Lung (tissue), 12 donors: ENCODE measurements around the gene TMPRSS13. TPM values are rescaled to one million over a fixed set of nuclear protein-coding genes. Genes with fewer than 3 reads are reported as not detected.

Source experiments
- ATAC-seq: fragments of 200-7000 bp; cut with Tn5 transposase; one replicate; pipeline ENCODE4 v1.9.1; 2020; ENCODE audit warnings: moderate number of reproducible peaks; ENCODE audit not compliant: insufficient read depth, low FRiP score
- DNase-seq, 3 donors: peaks; one replicate each; pipeline ENCODE4 v3.0.0-alpha.2; 2013 to 2017
- H3K27ac ChIP-seq, 2 donors: one replicate each; pipeline ENCODE4 v1.5.1; 2013; ENCODE audit warnings: mild to moderate bottlenecking in 2 of 2, moderate library complexity in 2 of 2, control low read depth in 1 of 2, inconsistent platforms in 1 of 2, low read depth in 1 of 2, low read length in 1 of 2
- H3K27me3 ChIP-seq, 3 donors: one replicate each; pipeline ENCODE4 v1.5.1; 2013; ENCODE audit warnings: low read length in 2 of 3; ENCODE audit not compliant: control insufficient read depth in 3 of 3, insufficient read depth in 3 of 3
- H3K36me3 ChIP-seq, 4 donors: one replicate each; pipeline ENCODE4 v1.5.1; 2013; ENCODE audit warnings: low read length in 4 of 4, mild to moderate bottlenecking in 1 of 4, moderate library complexity in 1 of 4; ENCODE audit not compliant: control insufficient read depth in 4 of 4, insufficient read depth in 4 of 4
- H3K4me1 ChIP-seq, 5 donors: one replicate each; pipeline ENCODE4 v1.5.1; 2013; ENCODE audit warnings: low read length in 5 of 5, mild to moderate bottlenecking in 2 of 5, moderate library complexity in 1 of 5; ENCODE audit not compliant: control insufficient read depth in 5 of 5, insufficient read depth in 5 of 5
- H3K4me3 ChIP-seq: one replicate; pipeline ENCODE4 v1.5.1; 2013; ENCODE audit warnings: mild to moderate bottlenecking, control low read depth, moderate library complexity
- H3K9ac ChIP-seq, 2 donors: one replicate each; pipeline ENCODE4 v1.5.1; 2013; ENCODE audit warnings: low read length in 2 of 2, control low read depth in 1 of 2; ENCODE audit not compliant: insufficient read depth in 1 of 2
- H3K9me3 ChIP-seq, 4 donors: one replicate each; pipeline ENCODE4 v1.5.1; 2013; ENCODE audit warnings: low read length in 3 of 4, mild to moderate bottlenecking in 1 of 4, moderate library complexity in 1 of 4; ENCODE audit not compliant: control insufficient read depth in 4 of 4, insufficient read depth in 3 of 4
- WGBS, 2 donors: extraction: QIAGEN DNeasy Blood & Tissue Kit; methylation state at CpG; one replicate each; pipeline ENCODE4 v1.1.7; 2013; 5-methylcytosine and 5-hydroxymethylcytosine counted together
- polyA plus RNA-seq, 2 donors: library from polyadenylated mRNA; stranded (reverse); fragments of 200-250 nt; gene quantifications; one replicate each; pipeline ENCODE4 v1.2.1, GENCODE V29; 2013
- total RNA-seq, 2 donors: library from RNA; depleted of rRNA in 1 of 2; stranded (reverse); fragments of >200 nt in 1 of 2; gene quantifications; one replicate each; pipeline ENCODE4 v1.2.1, GENCODE V29; 2014 to 2021
- TF ChIP-seq, protein P1 (sequence below): IDR thresholded peaks from 2 replicates; pipeline ENCODE4 v1.5.1; 2012; ENCODE audit warnings: mild to moderate bottlenecking; ENCODE audit errors: control extremely low read depth, extremely low read depth
- donor health status: control.
- donor health status: control.
- donor health status: Bipolar disorder and iron deficiency.
- donor health status: healthy.
- donor health status: DM: yes; HTN: yes; CAD: no.

The TMPRSS13 gene
- total and polyA plus RNA-seq, 4 donors: 5.8 to 9.4 (median 9.2) TPM

DNA sequence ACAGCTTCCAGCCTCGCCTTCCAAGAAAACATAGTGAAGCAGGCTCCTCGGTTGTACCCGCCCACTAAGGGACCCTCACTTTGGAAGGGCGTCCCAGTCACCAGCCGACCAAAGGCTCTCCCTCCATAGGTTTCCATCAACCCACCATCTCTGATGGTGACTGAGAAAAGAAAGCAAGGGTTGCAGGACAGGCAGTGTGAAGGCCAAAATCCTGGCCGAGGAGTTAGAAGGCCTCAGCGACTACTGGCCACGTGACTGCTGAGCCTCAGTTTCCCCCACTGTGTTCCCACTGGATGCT lies 55.4 kb downstream of the TMPRSS13 start:
- no peak overlapping the region for H3K9ac ChIP-seq
- H3K27ac ChIP-seq: peak overlapping the region in 1 of 2 donors; percentile 2
- no peaks in the 10 kb centered on the region for H3K27me3 ChIP-seq
- peaks cover 0 to 3% (median 0%) of the 10 kb centered on the region in 4 donors for H3K36me3 ChIP-seq
- WGBS, 2 donors: 77 to 79% methylated on average over 8 of the region's 8 CpGs
- TF ChIP-seq, protein P1, sequence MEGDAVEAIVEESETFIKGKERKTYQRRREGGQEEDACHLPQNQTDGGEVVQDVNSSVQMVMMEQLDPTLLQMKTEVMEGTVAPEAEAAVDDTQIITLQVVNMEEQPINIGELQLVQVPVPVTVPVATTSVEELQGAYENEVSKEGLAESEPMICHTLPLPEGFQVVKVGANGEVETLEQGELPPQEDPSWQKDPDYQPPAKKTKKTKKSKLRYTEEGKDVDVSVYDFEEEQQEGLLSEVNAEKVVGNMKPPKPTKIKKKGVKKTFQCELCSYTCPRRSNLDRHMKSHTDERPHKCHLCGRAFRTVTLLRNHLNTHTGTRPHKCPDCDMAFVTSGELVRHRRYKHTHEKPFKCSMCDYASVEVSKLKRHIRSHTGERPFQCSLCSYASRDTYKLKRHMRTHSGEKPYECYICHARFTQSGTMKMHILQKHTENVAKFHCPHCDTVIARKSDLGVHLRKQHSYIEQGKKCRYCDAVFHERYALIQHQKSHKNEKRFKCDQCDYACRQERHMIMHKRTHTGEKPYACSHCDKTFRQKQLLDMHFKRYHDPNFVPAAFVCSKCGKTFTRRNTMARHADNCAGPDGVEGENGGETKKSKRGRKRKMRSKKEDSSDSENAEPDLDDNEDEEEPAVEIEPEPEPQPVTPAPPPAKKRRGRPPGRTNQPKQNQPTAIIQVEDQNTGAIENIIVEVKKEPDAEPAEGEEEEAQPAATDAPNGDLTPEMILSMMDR: no peak
- H3K4me3 ChIP-seq: no peak overlapping the region
- H3K9me3 ChIP-seq: no peaks in the 10 kb centered on the region
- H3K4me1 ChIP-seq: peaks cover 7 to 61% (median 17%) of the 10 kb centered on the region in 5 donors
- ATAC-seq: no peak
- DNase-seq: no peak

DNA sequence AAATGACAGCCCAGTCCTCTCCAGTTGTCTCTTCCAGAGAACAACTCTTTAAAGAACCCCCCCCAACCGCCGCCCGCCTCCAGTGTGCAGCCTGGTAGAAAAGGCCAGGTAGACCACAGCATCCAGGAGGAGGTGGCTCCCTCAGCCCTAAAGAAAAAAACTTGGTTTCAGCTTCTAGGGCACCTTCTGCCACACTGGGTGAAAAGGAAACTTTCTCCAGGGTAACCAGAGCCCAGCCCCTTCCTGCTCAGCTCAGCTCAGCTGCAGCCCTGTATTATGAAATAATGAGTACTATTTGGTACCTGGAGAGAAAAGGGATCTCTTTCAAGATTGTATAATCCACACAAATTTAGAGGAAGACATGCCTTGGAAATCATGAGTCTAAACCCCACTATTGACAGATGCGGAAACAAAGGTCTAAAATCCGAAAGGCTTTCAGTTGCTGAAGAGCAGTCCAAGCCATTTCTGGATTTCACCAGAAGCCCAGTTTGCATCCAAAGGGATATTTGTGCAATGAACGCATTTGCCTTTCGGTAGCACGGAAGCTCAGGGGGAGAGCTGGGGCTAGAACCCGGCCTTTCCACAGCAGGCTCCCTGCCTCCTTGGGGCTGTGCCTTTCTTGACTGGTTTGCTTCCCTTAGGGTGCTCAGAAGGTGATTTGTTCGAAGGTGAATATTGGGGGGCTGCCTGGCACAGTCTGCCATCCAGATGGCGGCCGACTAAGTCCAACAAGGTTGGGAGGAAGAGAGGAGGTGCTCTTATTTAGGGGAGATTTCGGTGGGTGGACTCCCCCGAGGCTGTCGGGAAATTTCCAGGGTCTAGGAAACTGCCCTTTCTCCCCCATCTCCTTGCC lies 56.0 kb downstream of the TMPRSS13 start:
- peak overlapping the region; percentile 2 to 7 for H3K27ac ChIP-seq
- TF ChIP-seq, protein P1: no peak

DNA sequence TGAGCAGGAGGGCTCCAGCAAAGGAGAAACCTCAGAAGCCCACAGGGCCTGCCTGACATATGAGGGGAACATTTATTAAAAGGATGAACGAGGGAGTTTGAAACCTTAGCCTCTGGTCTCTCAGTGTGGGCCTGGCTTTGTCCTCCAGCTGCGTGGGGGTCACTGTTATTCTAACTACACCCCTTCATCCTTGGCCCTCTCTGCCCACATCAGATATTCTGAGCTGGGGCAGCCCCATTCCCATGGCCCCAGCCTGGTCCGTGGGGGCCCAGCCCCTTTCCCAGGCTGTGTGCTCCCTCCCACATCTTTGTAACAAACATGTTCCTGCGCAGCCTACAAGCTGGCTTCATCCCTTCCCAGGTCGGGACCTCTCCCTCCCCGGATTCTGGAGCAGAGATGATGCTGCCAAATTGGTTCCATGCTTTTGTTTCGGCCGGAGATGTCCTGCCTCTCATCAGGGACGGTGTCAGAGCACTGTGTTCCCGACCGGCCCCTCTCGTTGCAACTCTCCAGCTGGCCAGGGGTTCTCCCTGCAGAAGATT lies 56.7 kb downstream of the TMPRSS13 start:
- H3K4me3 ChIP-seq: no peak overlapping the region
- WGBS, 2 donors: 59 to 62% methylated on average over 12 of the region's 12 CpGs
- H3K36me3 ChIP-seq: peaks cover 0 to 3% (median 0%) of the 10 kb centered on the region in 4 donors
- TF ChIP-seq, protein P1: no peak
- H3K4me1 ChIP-seq: peaks cover 7 to 58% (median 17%) of the 10 kb centered on the region in 5 donors
- DNase-seq (peak in 1 of 3 donors; percentile 34), ATAC-seq (no peak)
- H3K9me3 ChIP-seq: no peaks in the 10 kb centered on the region
- peak overlapping the region in 1 of 2 donors; percentile 7 for H3K27ac ChIP-seq
- no peak overlapping the region for H3K9ac ChIP-seq
- H3K27me3 ChIP-seq: no peaks in the 10 kb centered on the region

More for the DNA sequence above, 56.0 kb downstream of the TMPRSS13 start:
- no peak for DNase-seq
- Histone ChIP-seq H3K36me3 (peaks cover 0 to 3% (median 0%) of the 10 kb centered on the region in 4 donors), H3K9ac (no peak overlapping the region), H3K4me1 (peaks cover 7 to 61% (median 17%) of the 10 kb centered on the region in 5 donors), H3K9me3 (no peaks in the 10 kb centered on the region), H3K4me3 (no peak overlapping the region), H3K27me3 (no peaks in the 10 kb centered on the region)
- 80% methylated on average over 15 of the region's 15 CpGs for WGBS, 2 donors
- ATAC-seq: no peak
